ENCODE results near the gene CORIN.

DNA sequence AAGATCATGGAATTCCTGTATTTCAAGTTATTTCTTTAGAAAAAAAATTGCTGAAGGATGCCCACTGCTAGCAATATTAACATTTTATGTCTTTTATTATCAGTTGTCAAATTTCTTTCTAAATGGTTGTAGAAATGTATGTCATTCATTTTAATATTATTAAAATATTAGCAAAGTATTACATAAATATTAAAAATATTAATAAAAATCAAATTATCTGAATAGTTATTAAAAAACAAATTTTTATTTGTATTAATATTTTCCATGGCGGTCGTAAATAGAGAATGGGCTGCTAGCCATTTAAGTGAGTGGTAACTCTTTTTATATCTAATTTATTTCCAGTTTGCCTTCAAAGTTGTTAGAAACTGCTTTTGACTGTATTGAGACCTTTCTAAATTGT is 280.6 kb downstream of the CORIN start:
- TF ChIP-seq CTCF (CRISPR knock-in tag; IDR thresholded peaks at IDR 0.05) (no peak), POLR2A (IDR thresholded peaks at IDR 0.05; ENCODE audit: insufficient read depth in 1 of 2, low read depth in 2 of 2, low read length in 2 of 2) (no peak), CBX5 (CRISPR knock-in tag; IDR thresholded peaks at IDR 0.05; ENCODE audit: borderline replicate concordance) (no peak), ZNF672 (CRISPR knock-in tag; IDR thresholded peaks at IDR 0.05) (no peak), MLX (CRISPR knock-in tag; IDR thresholded peaks at IDR 0.05) (no peak), ARID5B (CRISPR knock-in tag; IDR thresholded peaks at IDR 0.05) (no peak), HOXA7 (CRISPR knock-in tag; IDR thresholded peaks at IDR 0.05) (no peak), SCMH1 (CRISPR knock-in tag; IDR thresholded peaks at IDR 0.05; ENCODE audit: borderline replicate concordance) (no peak), ZNF253 (CRISPR knock-in tag; IDR thresholded peaks at IDR 0.05; ENCODE audit: borderline replicate concordance) (no peak), NFIC (IDR thresholded peaks at IDR 0.05; ENCODE audit: low read length) (no peak)
- TF ChIP-seq, protein P1, sequence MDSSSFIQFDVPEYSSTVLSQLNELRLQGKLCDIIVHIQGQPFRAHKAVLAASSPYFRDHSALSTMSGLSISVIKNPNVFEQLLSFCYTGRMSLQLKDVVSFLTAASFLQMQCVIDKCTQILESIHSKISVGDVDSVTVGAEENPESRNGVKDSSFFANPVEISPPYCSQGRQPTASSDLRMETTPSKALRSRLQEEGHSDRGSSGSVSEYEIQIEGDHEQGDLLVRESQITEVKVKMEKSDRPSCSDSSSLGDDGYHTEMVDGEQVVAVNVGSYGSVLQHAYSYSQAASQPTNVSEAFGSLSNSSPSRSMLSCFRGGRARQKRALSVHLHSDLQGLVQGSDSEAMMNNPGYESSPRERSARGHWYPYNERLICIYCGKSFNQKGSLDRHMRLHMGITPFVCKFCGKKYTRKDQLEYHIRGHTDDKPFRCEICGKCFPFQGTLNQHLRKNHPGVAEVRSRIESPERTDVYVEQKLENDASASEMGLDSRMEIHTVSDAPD (CRISPR knock-in tag; IDR thresholded peaks at IDR 0.05), result no peak

All from HepG2 (cell line).